ENCODE measurements around the gene DCAF6. TPM values are rescaled to one million over a fixed set of nuclear protein-coding genes. Genes with fewer than 3 reads are reported as not detected.

Gene DCAF6
- total RNA-seq, 1 donor from 2014 or later = 9.8 TPM

DNA sequence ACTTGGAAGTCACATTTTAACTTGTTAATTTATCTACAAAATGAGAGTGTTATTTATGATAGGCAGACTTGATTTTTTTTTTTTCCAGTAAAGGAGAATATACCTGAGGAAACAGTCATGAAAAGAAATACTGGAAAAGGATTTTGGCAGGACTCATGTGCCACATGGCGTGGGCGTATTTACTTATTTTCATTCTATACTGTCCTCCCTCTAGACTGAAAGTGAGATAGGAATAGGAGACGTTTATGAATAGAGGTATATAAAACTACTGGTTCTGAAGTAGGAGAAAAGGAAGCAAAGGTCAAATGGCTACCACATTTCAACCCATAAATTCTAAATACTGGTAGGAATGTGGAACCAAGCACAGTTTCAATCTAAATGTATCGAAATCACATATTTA, 95.1 kb downstream of the DCAF6 start:
- H3K4me1 ChIP-seq = no peaks in the 10 kb centered on the region
- no peak overlapping the region for H3K4me3 ChIP-seq
- H3K9me3 ChIP-seq = no peaks in the 10 kb centered on the region
- intact Hi-C loops (cut with DNase I) = no loop called here
- no peaks in the 10 kb centered on the region for H3K27me3 ChIP-seq
- no peak overlapping the region for H3K27ac ChIP-seq
- DNase-seq (ENCODE audit: low spot score in 2 of 2) = no peak
- TF ChIP-seq, protein P1, sequence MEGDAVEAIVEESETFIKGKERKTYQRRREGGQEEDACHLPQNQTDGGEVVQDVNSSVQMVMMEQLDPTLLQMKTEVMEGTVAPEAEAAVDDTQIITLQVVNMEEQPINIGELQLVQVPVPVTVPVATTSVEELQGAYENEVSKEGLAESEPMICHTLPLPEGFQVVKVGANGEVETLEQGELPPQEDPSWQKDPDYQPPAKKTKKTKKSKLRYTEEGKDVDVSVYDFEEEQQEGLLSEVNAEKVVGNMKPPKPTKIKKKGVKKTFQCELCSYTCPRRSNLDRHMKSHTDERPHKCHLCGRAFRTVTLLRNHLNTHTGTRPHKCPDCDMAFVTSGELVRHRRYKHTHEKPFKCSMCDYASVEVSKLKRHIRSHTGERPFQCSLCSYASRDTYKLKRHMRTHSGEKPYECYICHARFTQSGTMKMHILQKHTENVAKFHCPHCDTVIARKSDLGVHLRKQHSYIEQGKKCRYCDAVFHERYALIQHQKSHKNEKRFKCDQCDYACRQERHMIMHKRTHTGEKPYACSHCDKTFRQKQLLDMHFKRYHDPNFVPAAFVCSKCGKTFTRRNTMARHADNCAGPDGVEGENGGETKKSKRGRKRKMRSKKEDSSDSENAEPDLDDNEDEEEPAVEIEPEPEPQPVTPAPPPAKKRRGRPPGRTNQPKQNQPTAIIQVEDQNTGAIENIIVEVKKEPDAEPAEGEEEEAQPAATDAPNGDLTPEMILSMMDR (IDR thresholded peaks at IDR 0.05) = no peak
- H3K36me3 ChIP-seq = peaks cover 3 to 4% of the 10 kb centered on the region in 2 donors

DNA sequence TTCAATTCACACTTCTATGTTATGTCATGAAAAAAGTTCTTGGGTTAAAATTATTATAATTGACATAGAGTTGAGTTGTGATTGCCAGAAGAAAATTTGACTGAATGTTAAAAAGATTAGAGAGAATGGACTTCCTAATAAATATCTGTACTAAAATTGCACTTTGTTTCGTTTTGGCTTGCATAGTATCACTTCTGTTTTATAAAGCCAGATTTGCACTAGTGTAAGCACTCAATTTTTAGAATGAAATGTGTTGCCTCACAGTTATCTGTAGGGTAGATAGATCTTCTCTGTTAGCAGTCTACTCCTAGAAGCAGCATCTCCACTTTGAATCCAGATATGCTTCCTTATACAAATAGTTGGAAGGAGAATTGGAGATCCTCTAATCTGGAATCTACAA, 95.5 kb downstream of the DCAF6 start:
- Histone ChIP-seq H3K4me3 (no peak overlapping the region), H3K27me3 (no peaks in the 10 kb centered on the region), H3K36me3 (peaks cover 3 to 4% of the 10 kb centered on the region in 2 donors), H3K4me1 (no peaks in the 10 kb centered on the region), H3K9me3 (no peaks in the 10 kb centered on the region), H3K27ac (no peak overlapping the region)
- TF ChIP-seq, protein P1 (IDR thresholded peaks at IDR 0.05) = no peak
- DNase-seq (ENCODE audit: low spot score in 2 of 2) = no peak
- intact Hi-C loops (cut with DNase I) = no loop called here

DNA sequence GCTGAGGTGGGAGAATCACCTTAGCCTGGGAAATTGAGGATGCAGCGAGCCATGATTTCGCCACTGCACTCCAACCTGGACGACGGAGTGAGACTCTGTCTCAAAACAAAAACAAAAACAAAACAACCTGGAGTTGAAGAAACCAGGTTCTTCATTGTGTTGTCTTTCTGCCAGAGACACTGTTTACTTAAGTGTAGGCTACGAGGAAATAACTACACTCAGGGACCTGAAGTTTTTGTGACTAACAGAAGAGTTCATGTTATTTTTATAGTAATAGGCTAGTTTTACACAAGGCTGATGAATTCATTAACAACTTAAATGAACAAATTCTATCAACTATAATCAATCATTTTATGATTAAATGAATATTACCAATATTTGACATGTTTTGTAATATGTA, 98.9 kb downstream of the DCAF6 start:
- no peak for DNase-seq (ENCODE audit: low spot score in 2 of 2)
- Histone ChIP-seq H3K4me3 (no peak overlapping the region), H3K36me3 (peaks cover 3 to 4% of the 10 kb centered on the region in 2 donors), H3K27me3 (no peaks in the 10 kb centered on the region), H3K27ac (no peak overlapping the region), H3K4me1 (no peaks in the 10 kb centered on the region), H3K9me3 (no peaks in the 10 kb centered on the region)
- TF ChIP-seq, protein P1 (IDR thresholded peaks at IDR 0.05) = no peak
- intact Hi-C loops (cut with DNase I) = no loop called here

DNA sequence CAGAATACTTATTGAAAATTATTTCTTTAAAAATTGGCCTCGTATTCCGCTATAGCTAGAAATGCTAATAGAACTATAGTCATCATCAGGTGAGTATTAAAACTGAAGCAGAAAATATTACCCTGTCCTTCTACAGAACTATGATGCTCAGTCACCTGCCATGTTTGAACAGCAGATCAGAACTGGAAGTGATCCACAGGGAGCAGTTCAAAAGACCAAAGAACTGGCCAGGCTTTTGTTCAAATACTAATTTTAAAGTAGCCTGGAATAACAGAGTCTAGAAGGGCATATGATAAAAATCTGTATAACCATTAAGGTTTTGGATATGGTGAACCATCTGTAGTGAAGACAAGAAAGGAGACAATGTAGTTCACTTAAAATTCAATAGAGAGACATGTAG, 105.9 kb downstream of the DCAF6 start:
- intact Hi-C loops (cut with DNase I) = no loop called here
- Histone ChIP-seq H3K27me3 (no peaks in the 10 kb centered on the region), H3K4me3 (no peak overlapping the region), H3K27ac (no peak overlapping the region), H3K36me3 (peaks cover 10% of the 10 kb centered on the region in 2 donors), H3K4me1 (no peaks in the 10 kb centered on the region), H3K9me3 (no peaks in the 10 kb centered on the region)
- no peak for DNase-seq (ENCODE audit: low spot score in 2 of 2)
- TF ChIP-seq, protein P1 (IDR thresholded peaks at IDR 0.05) = no peak

DNA sequence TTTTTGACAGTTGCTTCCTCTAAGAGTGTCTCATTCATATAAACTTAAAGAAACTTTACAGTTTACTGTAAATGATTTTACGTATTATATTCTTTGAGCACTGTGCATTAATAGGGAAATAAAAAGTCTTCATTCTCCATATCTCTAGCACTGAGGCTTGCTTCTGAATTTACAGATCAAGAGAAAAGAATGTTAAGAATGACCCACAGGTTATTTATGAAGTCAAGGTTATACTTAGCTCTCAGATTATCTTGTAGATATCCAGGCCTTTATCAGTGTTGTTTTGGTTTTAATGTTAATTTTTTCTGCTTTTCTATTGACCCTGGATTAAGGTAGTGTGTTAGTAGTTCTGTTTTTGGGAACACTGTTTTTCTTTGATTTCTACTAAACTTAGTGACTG, 108.8 kb downstream of the DCAF6 start:
- DNase-seq (ENCODE audit: low spot score in 2 of 2) = no peak
- H3K4me3 ChIP-seq = no peak overlapping the region
- no peaks in the 10 kb centered on the region for H3K4me1 ChIP-seq
- peaks cover 10% of the 10 kb centered on the region in 2 donors for H3K36me3 ChIP-seq
- no peaks in the 10 kb centered on the region for H3K27me3 ChIP-seq
- no peaks in the 10 kb centered on the region for H3K9me3 ChIP-seq
- H3K27ac ChIP-seq = no peak overlapping the region
- intact Hi-C loops (cut with DNase I) = no loop called here
- TF ChIP-seq, protein P1 (IDR thresholded peaks at IDR 0.05) = no peak

DNA sequence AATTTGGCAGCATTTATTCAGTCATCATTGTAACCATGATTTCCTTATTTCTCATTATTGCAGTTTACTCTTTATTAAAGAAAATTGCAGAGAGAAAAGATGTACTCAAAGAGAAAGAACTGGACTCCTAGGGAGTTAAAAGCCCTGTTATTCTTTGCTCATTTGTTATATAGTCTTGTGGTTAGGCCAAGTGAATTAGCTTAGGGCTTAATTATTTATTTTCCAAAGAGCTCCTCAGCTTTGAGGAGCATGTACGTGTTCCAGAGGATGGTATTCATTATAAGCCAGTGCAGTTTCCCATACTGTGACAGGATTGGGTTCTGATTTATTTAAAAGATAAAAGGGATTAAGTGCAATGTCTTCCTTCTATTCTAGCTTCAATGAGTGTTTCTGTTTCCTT, 113.8 kb downstream of the DCAF6 start:
- Histone ChIP-seq H3K27me3 (no peaks in the 10 kb centered on the region), H3K9me3 (no peaks in the 10 kb centered on the region), H3K4me1 (peaks cover 0 to 7% of the 10 kb centered on the region in 2 donors), H3K36me3 (no peaks in the 10 kb centered on the region), H3K4me3 (no peak overlapping the region), H3K27ac (no peak overlapping the region)
- DNase-seq (ENCODE audit: low spot score in 2 of 2) = no peak
- TF ChIP-seq, protein P1 (IDR thresholded peaks at IDR 0.05) = no peak
- intact Hi-C loops (cut with DNase I) = no loop called here
